Uterus (tissue), 2 donors: ENCODE results near the gene DOCK3.

ENCODE experiments used
- POLR2A ChIP-seq, 2 donors: fragments of 450-650 bp; IDR thresholded peaks; one replicate each; pipeline ENCODE4 v1.6.1; 2016; ENCODE audit warnings: antibody characterized with exemption in 2 of 2, mild to moderate bottlenecking in 1 of 2, moderate library complexity in 1 of 2
- TF ChIP-seq, protein P1 (sequence below), 4 experiments: fragments of 200-600 bp in 2 of 4; fragments of 450-650 bp in 2 of 4; sonication (generic) in 2 of 4; IDR thresholded peaks; one replicate each; pipeline ENCODE4 v1.5.1; 2016 to 2019; ENCODE audit warnings: antibody characterized with exemption in 4 of 4, mild to moderate bottlenecking in 2 of 4, moderate library complexity in 1 of 4

DNA sequence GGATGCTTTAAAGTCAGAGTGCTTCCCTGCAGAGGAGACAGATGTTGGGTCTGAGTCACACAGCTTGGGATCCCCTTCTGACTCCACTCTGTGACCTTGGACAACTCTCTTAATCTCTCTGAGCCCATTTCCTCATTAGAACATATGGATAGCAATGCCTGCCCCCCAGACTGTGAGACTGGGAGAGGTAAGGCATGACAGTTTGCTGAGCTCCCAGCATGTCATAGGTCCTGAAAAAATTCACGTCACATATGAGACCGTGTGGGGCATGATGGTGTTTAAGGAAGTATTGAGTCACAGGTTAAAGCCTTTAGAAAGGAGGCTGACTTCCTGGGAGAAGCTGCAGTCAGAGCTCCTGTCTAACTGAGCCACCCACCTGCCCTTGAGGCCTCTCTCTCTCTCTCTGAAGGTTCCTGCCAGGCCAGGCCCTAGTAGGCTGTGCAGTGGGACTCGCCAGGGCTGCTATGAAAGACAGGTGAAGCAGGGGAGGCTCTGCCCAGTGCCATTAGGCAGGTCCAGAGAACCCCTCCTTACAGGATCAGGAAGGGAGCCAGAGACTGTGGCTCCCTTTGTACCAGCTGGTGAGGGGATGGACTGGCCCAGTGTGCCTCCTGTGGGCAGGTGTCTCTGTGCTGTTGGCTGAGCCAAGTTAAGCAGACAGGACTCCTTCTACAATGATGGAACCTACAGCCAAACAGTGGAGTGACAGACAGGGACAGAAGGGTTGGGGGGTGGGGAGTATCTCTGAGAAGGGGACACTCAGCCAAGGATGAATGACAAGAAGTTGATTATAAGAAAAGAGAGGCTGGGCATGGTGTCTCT lies 19.5 kb upstream of the DOCK3 start:
- TF ChIP-seq, protein P1, sequence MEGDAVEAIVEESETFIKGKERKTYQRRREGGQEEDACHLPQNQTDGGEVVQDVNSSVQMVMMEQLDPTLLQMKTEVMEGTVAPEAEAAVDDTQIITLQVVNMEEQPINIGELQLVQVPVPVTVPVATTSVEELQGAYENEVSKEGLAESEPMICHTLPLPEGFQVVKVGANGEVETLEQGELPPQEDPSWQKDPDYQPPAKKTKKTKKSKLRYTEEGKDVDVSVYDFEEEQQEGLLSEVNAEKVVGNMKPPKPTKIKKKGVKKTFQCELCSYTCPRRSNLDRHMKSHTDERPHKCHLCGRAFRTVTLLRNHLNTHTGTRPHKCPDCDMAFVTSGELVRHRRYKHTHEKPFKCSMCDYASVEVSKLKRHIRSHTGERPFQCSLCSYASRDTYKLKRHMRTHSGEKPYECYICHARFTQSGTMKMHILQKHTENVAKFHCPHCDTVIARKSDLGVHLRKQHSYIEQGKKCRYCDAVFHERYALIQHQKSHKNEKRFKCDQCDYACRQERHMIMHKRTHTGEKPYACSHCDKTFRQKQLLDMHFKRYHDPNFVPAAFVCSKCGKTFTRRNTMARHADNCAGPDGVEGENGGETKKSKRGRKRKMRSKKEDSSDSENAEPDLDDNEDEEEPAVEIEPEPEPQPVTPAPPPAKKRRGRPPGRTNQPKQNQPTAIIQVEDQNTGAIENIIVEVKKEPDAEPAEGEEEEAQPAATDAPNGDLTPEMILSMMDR (IDR thresholded peaks at IDR 0.05) = no peak
- TF ChIP-seq POLR2A (IDR thresholded peaks at IDR 0.05) = no peak
